LNCaP clone FGC (cell line): ENCODE results near the gene ZNF80.

Experiments
- DNase-seq: peaks from one replicate; pipeline ENCODE4 v3.0.0-alpha.2; 2011; ENCODE audit warnings: low read depth
- H3K4me3 ChIP-seq: 2 replicates; pipeline ENCODE4 v1.5.1; 2011; ENCODE audit warnings: mild to moderate bottlenecking, low read depth, low read length, control low read depth
- TF ChIP-seq, protein P1 (sequence below): IDR thresholded peaks from 2 replicates; pipeline ENCODE4 v1.5.1; 2012; ENCODE audit warnings: mild to moderate bottlenecking; ENCODE audit not compliant: control insufficient read depth, insufficient read depth; ENCODE audit errors: extremely low read depth

Gene ZNF80

DNA sequence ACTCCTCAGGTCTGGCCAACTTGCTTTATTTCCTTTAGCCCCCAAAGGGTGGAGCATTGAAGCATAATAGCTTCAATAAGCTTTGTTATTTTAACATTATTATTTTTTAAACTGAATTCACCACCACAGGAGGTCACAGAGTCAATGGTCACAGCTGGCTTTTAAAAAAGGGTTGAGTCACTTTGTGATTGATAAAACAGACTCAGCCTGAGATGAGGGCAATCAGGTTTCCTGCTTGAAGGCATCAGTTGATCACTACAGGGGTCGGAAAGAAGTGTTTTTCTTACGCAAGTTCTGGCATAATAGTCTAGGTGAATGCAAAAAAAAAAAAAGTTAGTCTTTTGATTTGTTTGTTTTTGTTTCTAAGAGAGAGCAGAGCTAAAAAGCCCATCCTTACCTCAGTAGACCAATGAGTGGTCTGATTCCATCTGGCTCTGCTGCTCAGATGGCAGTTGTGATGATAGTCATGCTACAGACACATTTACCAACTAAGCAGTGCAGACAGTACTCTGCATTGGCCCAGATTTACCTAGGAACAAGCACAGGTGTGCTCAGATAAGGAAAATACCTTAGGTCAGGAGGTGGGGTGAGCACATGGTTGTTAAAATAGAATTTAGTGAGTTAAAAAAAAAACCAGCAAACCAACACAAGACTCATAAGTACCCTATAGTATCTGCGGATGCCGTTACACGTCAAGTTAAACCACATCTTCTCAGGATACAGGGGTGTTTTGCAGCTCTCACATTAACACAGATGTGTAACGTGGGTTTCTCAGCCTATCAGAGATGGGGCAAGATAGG lies 22.6 kb downstream of the ZNF80 start:
- H3K4me3 ChIP-seq: no peak overlapping the region
- DNase-seq: no peak
- TF ChIP-seq, protein P1, sequence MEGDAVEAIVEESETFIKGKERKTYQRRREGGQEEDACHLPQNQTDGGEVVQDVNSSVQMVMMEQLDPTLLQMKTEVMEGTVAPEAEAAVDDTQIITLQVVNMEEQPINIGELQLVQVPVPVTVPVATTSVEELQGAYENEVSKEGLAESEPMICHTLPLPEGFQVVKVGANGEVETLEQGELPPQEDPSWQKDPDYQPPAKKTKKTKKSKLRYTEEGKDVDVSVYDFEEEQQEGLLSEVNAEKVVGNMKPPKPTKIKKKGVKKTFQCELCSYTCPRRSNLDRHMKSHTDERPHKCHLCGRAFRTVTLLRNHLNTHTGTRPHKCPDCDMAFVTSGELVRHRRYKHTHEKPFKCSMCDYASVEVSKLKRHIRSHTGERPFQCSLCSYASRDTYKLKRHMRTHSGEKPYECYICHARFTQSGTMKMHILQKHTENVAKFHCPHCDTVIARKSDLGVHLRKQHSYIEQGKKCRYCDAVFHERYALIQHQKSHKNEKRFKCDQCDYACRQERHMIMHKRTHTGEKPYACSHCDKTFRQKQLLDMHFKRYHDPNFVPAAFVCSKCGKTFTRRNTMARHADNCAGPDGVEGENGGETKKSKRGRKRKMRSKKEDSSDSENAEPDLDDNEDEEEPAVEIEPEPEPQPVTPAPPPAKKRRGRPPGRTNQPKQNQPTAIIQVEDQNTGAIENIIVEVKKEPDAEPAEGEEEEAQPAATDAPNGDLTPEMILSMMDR: no peak

- TF ChIP-seq, protein P1: no peak
- no peak overlapping the region for H3K4me3 ChIP-seq
- no peak for DNase-seq
These were observed 23.5 kb downstream of the ZNF80 start for GRCh38 chr3:114213627-114214541.

DNA sequence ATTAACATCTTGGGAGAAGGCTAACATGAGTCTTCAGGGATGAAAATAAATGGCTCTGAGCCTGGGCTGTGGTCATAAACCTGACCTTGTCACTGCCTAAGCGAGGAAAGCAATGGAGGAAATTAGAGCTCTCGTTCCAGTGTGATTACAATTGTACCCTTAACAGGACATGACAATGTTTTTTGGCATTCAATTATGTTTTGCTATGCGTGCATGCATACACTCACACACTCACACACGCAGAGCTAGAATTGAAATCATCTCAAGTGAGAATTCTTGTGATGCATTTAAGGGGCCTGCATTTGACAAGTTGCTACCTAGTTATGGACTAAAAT lies 24.1 kb downstream of the ZNF80 start:
- TF ChIP-seq, protein P1: no peak
- no peak for DNase-seq
- no peak overlapping the region for H3K4me3 ChIP-seq

GRCh38 chr3:114212646-114213045 lies 24.7 kb downstream of the ZNF80 start:
- no peak for DNase-seq
- H3K4me3 ChIP-seq: no peak overlapping the region
- TF ChIP-seq, protein P1: no peak

GRCh38 chr3:114207768-114208167 lies 29.6 kb downstream of the ZNF80 start:
- H3K4me3 ChIP-seq: no peak overlapping the region
- TF ChIP-seq, protein P1: no peak
- no peak for DNase-seq

GRCh38 chr3:114206342-114206741 lies 31.0 kb downstream of the ZNF80 start:
- DNase-seq: no peak
- TF ChIP-seq, protein P1: no peak
- H3K4me3 ChIP-seq: no peak overlapping the region
